ENCODE measurements around the gene SEC16A.

GRCh38 chr9:136453326-136453725, 29.5 kb downstream of the SEC16A start:
- no peak for TF ChIP-seq POLR2AphosphoS5 (IDR thresholded peaks at IDR 0.05; ENCODE audit: low read depth, low read length)
- no peak for TF ChIP-seq TAF1 (IDR thresholded peaks at IDR 0.05; ENCODE audit: borderline replicate concordance, insufficient read depth, low read length)

Data from PFSK-1 (cell line).